Fibroblast of skin of left biceps (primary cell): ENCODE measurements around the gene MAGEB6B.
"Not testable (repeated sequence)": the region's sequence is repeated elsewhere in the genome, so short reads cannot be mapped to it uniquely, and the experiment has no call there.

Experiments used
- DNase-seq, 2 experiments: peaks; one replicate each; pipeline ENCODE4 v3.0.0-alpha.2; 2013; ENCODE audit warnings: low read depth in 2 of 2

The MAGEB6B gene

GRCh38 chrX:26160301-26160700, at the start of gene MAGEB6B:
Gene MAGEB6B (plus strand): TSS chrX:26160601. CDS start chrX:26160601, 0 bp downstream.
- DNase-seq = no peak

- no peak for DNase-seq
Measured at GRCh38 chrX:26138274-26138673, 22.1 kb upstream of the MAGEB6B start, which contains the start of gene MAGEB18. Gene MAGEB18 (plus strand): TSS chrX:26138343. CDS start chrX:26138986, 643 bp downstream.

GRCh38 chrX:26146024-26146423, 14.4 kb upstream of the MAGEB6B start:
- no peak for DNase-seq

GRCh38 chrX:26192204-26192603, 31.8 kb downstream of the MAGEB6B start, which contains the start of gene MAGEB6:
Gene MAGEB6 (plus strand): TSS chrX:26192440. CDS start chrX:26193847, 1,407 bp downstream.
- DNase-seq = no peak

- no peak for DNase-seq
Measured at GRCh38 chrX:26203561-26203960, 43.2 kb downstream of the MAGEB6B start.

GRCh38 chrX:26204717-26205116, 44.3 kb downstream of the MAGEB6B start:
- not testable (repeated sequence) for DNase-seq

GRCh38 chrX:26208012-26208411, 47.6 kb downstream of the MAGEB6B start:
- no peak for DNase-seq
